Inflammatory macrophage treated with lipopolysaccharide for 4 hours (primary cell): Measurements from ENCODE around the gene PHLDB3.
"Not testable (repeated sequence)": the region's sequence is repeated elsewhere in the genome, so short reads cannot be mapped to it uniquely, and the experiment has no call there.

ENCODE experiments used
- DNase-seq: peaks from one replicate; pipeline ENCODE4 v3.0.0-alpha.2; 2020

The PHLDB3 gene

GRCh38 chr19:43466793-43467192 lies 37.8 kb downstream of the PHLDB3 start:
- no peak for DNase-seq

- DNase-seq = peak; percentile 67
These were observed 39.0 kb downstream of the PHLDB3 start, which contains the start of gene LYPD3 for GRCh38 chr19:43465468-43466120. Gene LYPD3 (minus strand): TSS chr19:43465608. CDS start chr19:43465571, 37 bp downstream.

- DNase-seq = no peak
These were observed 40.3 kb downstream of the PHLDB3 start for GRCh38 chr19:43464134-43464775.

GRCh38 chr19:43463381-43464133 lies 41.0 kb downstream of the PHLDB3 start:
- peak; percentile 96 for DNase-seq

GRCh38 chr19:43462785-43463380 lies 41.7 kb downstream of the PHLDB3 start:
- no peak for DNase-seq

GRCh38 chr19:43462383-43462782 lies 42.2 kb downstream of the PHLDB3 start:
- no peak for DNase-seq

GRCh38 chr19:43461303-43461702 lies 43.2 kb downstream of the PHLDB3 start:
- no peak for DNase-seq

- no peak for DNase-seq
These were observed 44.1 kb downstream of the PHLDB3 start for GRCh38 chr19:43460362-43461016.

GRCh38 chr19:43457809-43458208 lies 46.7 kb downstream of the PHLDB3 start:
- DNase-seq = no peak

- DNase-seq = peak; percentile 36
These were observed 49.0 kb downstream of the PHLDB3 start for GRCh38 chr19:43455321-43456113.

- peak; percentile 41 for DNase-seq
These were observed 50.5 kb downstream of the PHLDB3 start for GRCh38 chr19:43454031-43454430.

- no peak for DNase-seq
These were observed 52.0 kb downstream of the PHLDB3 start for GRCh38 chr19:43452582-43452981.

GRCh38 chr19:43450545-43450997 lies 54.0 kb downstream of the PHLDB3 start:
- DNase-seq = peak; percentile 72

GRCh38 chr19:43447655-43448054 lies 56.9 kb downstream of the PHLDB3 start:
- DNase-seq = no peak

- peak; percentile 77 for DNase-seq
These were observed 57.6 kb downstream of the PHLDB3 start for GRCh38 chr19:43446746-43447489.

- no peak for DNase-seq
These were observed 59.1 kb downstream of the PHLDB3 start for GRCh38 chr19:43445426-43445825.

- DNase-seq = no peak
These were observed 59.8 kb downstream of the PHLDB3 start for GRCh38 chr19:43444531-43445287.

- not testable (repeated sequence) for DNase-seq
These were observed 60.5 kb downstream of the PHLDB3 start for GRCh38 chr19:43444091-43444490.

- DNase-seq = peak; percentile 52
These were observed 62.8 kb downstream of the PHLDB3 start for GRCh38 chr19:43441716-43442115.

GRCh38 chr19:43439709-43440063 lies 64.9 kb downstream of the PHLDB3 start:
- DNase-seq = no peak
